HAP-1 (cell line): ENCODE results near the gene SLC25A34.

Experiments used
- DNase-seq, 2 experiments: peaks; one replicate each; pipeline ENCODE4 v3.0.0-alpha.2; 2016 to 2020; ENCODE audit warnings: low spot score in 2 of 2
- H3K27me3 ChIP-seq: fragments of 250-450 bp; sonication (Bioruptor Pico); 2 replicates; pipeline ENCODE4 v1.5.1; 2020; ENCODE audit warnings: low read depth, mild to moderate bottlenecking, moderate library complexity
- H3K36me3 ChIP-seq: fragments of 250-450 bp; sonication (Bioruptor Pico); replicated peaks from 2 replicates; pipeline ENCODE4 v1.5.1; 2020; ENCODE audit warnings: mild to moderate bottlenecking
- H3K4me1 ChIP-seq: fragments of 250-450 bp; sonication (Bioruptor Pico); 2 replicates; pipeline ENCODE4 v1.5.1; 2020; ENCODE audit warnings: mild to moderate bottlenecking
- H3K4me3 ChIP-seq: fragments of 250-450 bp; sonication (Bioruptor Pico); 2 replicates; pipeline ENCODE4 v1.5.1; 2020; ENCODE audit warnings: mild to moderate bottlenecking, moderate library complexity
- H3K9me3 ChIP-seq: fragments of 250-450 bp; sonication (Bioruptor Pico); 2 replicates; pipeline ENCODE4 v1.5.1; 2020; ENCODE audit warnings: mild to moderate bottlenecking, moderate library complexity
- in situ Hi-C: fragments of 300-500 bp; cut with MboI; formaldehyde crosslinking; loops from 3 replicates; pipeline ENCODE4 v1.14.3; 2020; ENCODE audit warnings: low sequenced_read_pairs, inconsistent platforms, mixed read lengths

SLC25A34 gene

GRCh38 chr1:15771836-15772515 is 35.9 kb downstream of the SLC25A34 start:
- Histone ChIP-seq H3K9me3 (no peaks in the 10 kb centered on the region), H3K36me3 (peaks cover 30% of the 10 kb centered on the region), H3K27me3 (no peaks in the 10 kb centered on the region), H3K4me3 (no peak overlapping the region), H3K4me1 (no peaks in the 10 kb centered on the region)
- in situ Hi-C loops, result no loop called here
- no peak for DNase-seq

- H3K4me3 ChIP-seq, result no peak overlapping the region
- H3K27me3 ChIP-seq, result no peaks in the 10 kb centered on the region
- no peaks in the 10 kb centered on the region for H3K9me3 ChIP-seq
- no peaks in the 10 kb centered on the region for H3K4me1 ChIP-seq
- in situ Hi-C loops, result no loop called here
- H3K36me3 ChIP-seq, result peaks cover 23% of the 10 kb centered on the region
- DNase-seq, result no peak
Observed at GRCh38 chr1:15775706-15776105, 39.6 kb downstream of the SLC25A34 start.

- Histone ChIP-seq H3K4me1 (no peaks in the 10 kb centered on the region), H3K27me3 (no peaks in the 10 kb centered on the region), H3K36me3 (peaks cover 13% of the 10 kb centered on the region; the same call in 1 of the 2 replicates), H3K9me3 (no peaks in the 10 kb centered on the region), H3K4me3 (no peak overlapping the region)
- in situ Hi-C loops, result no loop called here
- DNase-seq, result no peak
Observed at GRCh38 chr1:15777909-15778707, 42.0 kb downstream of the SLC25A34 start.

GRCh38 chr1:15785683-15786082 is 49.6 kb downstream of the SLC25A34 start:
- Histone ChIP-seq H3K36me3 (peaks cover 6% of the 10 kb centered on the region; the same call in 1 of the 2 replicates), H3K4me1 (no peaks in the 10 kb centered on the region), H3K27me3 (no peaks in the 10 kb centered on the region), H3K9me3 (no peaks in the 10 kb centered on the region), H3K4me3 (no peak overlapping the region)
- in situ Hi-C loops, result no loop called here
- no peak for DNase-seq

GRCh38 chr1:15786581-15786980 is 50.5 kb downstream of the SLC25A34 start:
- H3K4me1 ChIP-seq, result no peaks in the 10 kb centered on the region
- in situ Hi-C loops, result no loop called here
- H3K36me3 ChIP-seq, result peaks cover 6% of the 10 kb centered on the region; the same call in 1 of the 2 replicates
- no peak for DNase-seq
- H3K4me3 ChIP-seq, result no peak overlapping the region
- H3K27me3 ChIP-seq, result no peaks in the 10 kb centered on the region
- H3K9me3 ChIP-seq, result no peaks in the 10 kb centered on the region

- peaks cover 3% of the 10 kb centered on the region; the same call in 1 of the 2 replicates for H3K36me3 ChIP-seq
- in situ Hi-C loops, result no loop called here
- peaks cover 2% of the 10 kb centered on the region; the same call in 1 of the 2 replicates for H3K4me1 ChIP-seq
- no peaks in the 10 kb centered on the region for H3K9me3 ChIP-seq
- H3K27me3 ChIP-seq, result no peaks in the 10 kb centered on the region
- H3K4me3 ChIP-seq, result no peak overlapping the region
- no peak for DNase-seq
Observed at GRCh38 chr1:15788624-15789301, 52.7 kb downstream of the SLC25A34 start.
